A204.1 (cell line): ENCODE data around the gene MGST3.
"Not testable (repeated sequence)": the region's sequence is repeated elsewhere in the genome, so short reads cannot be mapped to it uniquely, and the experiment has no call there.

Source experiments
- FAIRE-seq: peaks from 2 replicates; lab custom pipeline; 2012; peaks lifted over from hg19 to GRCh38; lab: Jason Lieb, UNC

Gene MGST3

DNA sequence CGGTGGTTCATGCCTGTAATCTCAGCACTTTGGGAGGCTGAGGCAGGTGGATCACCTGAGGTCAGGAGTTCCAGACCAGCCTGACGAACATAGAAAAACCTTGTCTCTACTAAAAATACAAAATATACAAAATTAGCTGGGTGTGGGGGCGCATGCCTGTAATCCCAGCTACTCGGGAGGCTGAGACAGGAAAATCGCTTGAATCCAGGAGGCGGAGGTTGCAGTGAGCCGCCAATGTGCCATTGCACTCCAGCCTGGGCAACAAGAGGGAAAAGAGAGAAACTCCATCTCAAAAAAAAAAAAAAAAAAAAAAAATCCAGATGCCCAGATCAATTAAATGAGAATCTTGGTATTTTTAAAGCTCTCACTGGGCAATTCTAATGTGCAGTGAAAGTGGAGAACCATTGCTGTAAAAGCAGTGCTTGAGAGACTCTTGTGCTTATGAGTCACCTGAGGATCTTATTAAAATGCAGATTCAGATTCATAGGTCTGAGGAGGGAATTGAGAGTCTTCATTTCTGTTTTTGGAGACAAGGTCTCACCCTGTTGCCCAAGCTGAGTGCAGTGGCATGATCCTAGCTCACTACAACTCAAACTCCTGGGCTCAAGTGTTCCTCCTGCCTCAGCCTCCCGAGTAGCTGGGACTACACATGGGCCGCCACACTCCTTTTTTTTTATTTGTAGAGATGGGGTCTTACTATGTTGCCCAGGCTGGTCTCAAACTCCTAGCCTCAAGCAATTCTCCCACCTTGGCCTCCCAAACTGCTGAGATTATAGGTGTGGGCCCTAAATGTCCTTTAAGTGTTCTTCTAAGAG is 27.9 kb downstream of the MGST3 start:
- not testable (repeated sequence) for FAIRE-seq

DNA sequence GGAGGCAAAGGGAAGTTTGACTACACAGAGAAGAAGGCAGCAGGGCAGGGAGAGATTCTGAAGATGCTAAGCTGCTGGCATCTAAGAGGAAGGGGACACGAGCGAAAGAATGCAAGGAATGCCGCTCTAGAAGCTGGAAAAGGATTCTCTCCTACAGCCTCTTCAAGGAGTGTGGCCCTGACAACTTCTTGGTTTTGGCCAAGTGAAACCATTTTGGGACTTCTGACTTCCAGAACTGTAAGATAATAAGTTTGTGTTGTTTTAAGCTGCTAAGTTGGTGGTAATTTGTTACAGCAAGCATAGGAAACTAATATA is 28.5 kb downstream of the MGST3 start:
- no peak for FAIRE-seq

DNA sequence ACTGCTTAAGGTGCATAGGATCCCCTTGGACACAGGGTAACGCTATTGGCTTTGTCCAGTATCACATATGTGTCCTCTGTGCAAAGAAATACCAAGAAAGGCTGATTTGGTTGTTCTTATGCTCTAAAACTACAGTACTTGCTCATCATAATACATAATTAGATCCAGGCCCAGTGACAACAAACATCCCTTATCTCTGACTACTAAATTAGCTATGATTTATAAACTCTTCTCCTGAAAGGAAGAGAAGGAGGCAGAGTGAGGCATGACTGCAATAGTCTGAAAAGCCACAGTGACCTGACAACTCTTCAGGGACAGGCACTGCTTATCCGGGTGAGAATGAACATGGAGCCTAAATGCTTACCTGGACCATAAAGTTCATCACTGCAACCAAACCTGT is 30.7 kb downstream of the MGST3 start:
- no peak for FAIRE-seq

DNA sequence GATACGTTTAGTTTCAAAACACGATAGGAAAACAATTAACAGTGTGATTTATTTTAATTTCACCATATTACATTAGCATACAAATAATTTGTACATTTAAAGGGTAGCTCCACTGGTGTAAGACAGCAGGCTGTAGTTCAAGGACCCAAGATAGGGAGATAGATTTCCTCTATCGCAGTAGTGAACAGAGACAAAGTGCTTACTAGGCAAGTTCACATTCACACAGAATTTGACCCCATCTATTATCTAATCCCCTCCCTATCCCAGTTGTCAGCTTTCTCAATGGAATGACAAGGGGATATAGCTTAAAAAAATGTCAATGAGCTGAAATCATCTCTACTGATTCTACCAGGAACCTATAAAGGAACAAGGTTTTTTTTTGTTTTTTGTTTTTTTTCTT is 31.2 kb downstream of the MGST3 start:
- no peak for FAIRE-seq

DNA sequence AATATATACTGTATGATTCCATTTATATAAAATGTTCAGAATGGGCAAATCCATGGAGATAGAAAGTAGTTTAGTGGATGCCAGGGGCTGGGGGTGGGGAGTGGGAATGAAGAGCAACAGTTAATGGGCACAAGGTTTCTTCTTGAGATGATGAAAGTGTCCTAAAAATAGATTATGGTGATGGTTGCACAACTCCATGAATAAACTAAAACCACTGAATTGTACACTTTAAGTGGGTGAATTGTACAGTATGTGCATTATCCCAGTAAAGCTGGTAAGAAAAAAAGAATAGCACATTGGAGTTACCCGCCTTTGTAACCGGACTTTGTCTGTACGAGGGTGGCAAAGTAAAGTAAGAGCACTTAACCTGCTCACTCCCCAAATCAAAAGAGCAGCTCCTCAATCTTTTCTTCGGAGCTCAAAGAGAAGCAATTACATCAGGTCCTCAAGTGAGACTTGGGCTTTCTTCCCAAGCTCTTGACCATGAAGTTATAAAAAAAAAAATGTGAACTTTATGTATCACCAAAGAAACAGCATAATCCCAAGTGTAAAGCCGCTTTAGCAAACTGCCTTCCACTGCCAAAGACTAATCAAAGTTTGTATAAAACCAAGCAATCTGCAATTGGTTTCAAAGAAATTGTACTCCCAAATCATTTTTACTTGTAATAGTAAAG is 35.3 kb downstream of the MGST3 start:
- no peak for FAIRE-seq

DNA sequence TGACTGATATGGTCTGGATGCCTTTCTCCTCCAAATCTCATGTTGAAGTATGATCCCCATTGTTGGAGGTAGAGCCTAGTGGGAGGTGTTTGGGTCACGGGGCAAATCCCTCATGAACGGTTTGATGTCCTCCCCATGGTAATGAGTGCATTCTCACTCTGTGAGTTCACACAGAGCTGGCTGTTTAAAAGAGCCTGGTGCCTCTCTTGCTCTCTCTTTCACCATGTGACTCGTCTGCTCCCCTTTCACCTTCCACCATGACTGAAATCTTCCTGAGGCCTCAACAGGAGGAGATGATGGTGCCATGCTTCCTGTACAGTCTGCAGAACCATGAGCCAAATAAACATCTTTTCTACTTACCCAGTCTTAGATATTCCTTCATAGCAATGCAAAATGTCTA is 37.1 kb downstream of the MGST3 start:
- FAIRE-seq = no peak

DNA sequence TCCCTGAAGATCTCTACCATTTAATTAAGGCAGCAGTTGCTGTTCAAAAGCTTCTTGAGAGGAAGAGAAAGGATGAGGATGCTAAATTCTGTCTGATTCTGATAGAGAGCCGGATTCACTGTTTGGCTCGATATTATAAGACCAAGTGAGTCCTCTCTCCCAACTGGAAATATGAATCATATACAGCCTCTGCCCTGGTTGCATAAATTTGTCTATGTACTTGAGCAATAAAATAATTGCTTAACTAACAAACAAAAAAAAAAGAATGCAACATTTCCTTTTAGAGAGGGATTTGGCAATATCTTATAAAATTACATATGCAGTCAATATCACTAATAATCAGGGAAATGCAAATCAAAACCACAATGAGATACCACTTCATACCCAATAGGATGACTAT is 40.5 kb downstream of the MGST3 start:
- FAIRE-seq = no peak

DNA sequence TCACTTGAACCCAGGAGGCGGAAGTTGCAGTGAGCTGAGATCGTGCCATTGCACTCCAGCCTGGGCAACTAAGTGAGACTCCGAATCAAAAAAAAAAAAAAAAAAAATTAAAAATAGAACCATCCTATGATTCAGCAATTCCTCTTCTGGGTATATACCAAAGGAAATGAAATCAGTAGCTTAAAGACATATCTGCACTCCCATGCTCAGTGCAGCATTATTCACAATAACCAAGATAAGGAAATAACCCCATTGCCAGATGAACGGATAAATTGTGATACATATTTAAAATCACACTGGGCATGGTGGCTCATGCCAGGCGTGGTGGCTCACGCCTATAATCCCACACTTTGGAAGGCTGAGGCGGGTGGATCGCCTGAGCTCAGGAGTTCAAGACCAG is 43.6 kb downstream of the MGST3 start:
- FAIRE-seq = no peak

DNA sequence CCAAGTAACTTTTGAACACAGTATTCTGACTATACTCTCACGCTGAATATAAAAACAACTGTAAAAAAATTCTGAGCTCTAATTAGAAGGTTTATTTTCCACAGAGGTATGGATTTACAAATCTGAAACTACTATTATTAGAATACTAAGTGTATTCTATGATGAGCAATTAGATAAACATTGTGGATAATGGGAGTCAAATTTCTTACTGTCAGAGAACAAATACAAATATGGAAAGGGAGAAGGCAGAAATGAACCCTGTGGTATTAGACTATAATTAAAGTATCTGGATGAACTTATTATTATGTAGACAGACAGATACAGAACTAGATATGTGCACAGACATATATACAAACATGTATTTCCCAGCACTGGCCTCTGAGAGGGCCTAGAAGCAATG is 44.8 kb downstream of the MGST3 start:
- FAIRE-seq = no peak

DNA sequence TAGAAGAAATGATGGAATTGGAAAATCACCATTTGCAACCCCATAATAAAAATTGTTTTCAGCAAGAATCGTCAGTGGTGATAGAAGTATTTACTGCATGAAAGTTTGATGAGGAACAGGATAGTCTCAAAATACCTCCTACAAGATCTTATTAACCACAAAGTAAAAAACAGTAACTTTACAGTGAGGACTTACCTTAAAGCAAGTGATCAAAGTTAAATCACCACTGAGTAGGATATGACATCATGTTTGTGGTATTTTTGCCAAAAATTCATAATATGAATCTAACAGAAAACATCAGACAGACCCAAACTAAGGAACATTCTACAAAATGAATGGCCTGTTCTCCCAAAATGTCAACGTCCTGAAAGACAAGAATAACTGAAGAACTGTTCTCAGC is 47.5 kb downstream of the MGST3 start:
- FAIRE-seq = no peak

DNA sequence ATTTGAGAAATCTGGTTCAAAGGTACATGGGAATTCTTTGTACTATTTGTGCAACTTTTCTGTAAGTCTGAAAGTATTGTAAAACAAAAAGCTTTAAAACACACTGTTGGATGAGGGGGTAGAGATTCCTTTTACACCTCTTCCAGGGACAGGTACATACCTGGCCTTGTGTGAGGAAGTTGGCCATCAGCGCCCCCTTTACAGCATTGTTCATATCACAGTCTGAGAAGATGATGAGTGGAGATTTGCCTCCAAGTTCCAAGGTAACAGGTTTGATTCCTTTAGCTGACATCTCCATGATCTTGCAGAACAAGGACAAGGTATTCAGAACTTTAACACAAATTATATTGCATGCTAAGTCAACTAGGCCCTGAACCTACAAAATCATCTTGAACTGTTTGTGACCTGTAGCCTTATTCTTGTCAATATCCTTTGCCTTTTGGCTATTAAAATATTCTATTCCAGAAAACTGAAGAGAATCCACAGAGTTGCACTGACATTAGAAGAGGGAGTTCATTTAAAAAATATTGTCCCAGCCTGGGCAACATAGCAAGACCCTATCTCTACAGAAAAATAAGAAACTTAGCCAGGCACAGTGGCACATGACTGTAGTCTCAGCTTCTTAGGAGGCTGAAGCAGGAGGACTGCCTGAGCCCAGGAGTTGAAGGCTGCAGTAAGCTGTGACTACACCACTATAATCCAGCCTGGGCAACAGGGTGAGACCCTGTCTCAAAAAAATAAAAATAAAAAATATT is 48.4 kb downstream of the MGST3 start:
- FAIRE-seq = no peak

DNA sequence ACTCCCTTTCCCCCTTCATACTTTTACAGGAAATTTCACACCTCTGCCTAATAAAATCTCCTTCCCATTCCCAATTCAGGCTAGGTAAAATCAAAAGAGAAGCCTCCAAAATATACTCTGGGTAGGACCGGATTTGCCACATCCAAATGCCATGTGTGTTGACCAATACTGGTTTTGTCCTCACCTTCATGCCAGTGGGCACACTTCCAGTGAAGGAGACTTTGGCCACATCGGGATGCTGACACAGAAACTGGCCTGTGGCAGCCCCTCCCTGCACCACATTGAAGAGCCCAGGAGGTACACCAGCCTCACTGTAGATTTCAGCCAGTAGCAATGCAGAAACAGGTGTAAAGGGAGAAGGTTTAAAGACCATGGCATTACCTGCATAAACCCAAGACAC is 49.3 kb downstream of the MGST3 start:
- no peak for FAIRE-seq

DNA sequence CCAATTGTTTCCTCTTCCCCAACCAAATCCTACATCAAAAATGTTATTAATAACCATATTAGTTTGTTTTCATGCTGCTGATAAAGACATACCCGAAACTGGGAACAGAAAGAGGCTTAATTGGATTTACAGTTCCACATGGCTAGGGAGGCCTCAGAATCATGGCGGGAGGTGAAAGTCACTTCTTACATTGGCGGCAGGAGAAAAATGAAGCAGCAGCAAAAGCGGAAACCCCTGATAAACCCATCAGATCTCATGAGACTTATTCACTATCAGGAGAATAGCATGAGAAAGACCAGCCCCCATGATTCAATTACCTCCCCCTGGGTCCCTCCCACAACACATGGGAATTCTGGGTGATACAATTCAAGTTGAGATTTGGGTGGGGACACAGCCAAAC is 49.7 kb downstream of the MGST3 start:
- not testable (repeated sequence) for FAIRE-seq

DNA sequence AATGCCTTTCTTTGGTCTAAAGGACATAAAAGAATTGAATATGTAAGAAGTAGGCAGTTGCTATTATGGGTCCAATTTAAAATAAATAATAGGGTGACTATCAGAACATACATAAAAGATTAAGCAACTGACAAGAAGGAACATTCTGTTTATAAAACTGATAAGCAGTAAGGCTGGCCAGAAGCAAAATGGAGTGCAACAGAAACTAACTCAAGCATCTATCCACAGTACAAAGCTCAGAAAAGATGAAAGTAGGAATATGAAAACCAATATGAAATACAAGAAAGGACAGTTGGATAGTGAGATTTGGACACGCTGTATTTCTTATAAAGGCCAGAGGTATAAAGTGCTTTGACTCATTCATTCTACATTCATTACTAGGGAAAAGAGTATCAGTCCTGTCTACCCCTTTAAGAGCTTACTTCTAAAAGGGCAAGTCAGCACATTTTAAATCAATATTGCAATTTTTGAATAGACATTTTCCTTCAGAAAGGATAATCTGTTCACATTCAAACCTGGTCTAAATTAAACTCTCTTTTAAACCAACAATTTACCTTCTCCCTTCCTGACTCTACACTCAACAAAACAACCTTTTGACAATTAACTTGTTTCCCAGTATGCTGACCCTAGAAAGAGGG is 52.9 kb downstream of the MGST3 start:
- FAIRE-seq = no peak

DNA sequence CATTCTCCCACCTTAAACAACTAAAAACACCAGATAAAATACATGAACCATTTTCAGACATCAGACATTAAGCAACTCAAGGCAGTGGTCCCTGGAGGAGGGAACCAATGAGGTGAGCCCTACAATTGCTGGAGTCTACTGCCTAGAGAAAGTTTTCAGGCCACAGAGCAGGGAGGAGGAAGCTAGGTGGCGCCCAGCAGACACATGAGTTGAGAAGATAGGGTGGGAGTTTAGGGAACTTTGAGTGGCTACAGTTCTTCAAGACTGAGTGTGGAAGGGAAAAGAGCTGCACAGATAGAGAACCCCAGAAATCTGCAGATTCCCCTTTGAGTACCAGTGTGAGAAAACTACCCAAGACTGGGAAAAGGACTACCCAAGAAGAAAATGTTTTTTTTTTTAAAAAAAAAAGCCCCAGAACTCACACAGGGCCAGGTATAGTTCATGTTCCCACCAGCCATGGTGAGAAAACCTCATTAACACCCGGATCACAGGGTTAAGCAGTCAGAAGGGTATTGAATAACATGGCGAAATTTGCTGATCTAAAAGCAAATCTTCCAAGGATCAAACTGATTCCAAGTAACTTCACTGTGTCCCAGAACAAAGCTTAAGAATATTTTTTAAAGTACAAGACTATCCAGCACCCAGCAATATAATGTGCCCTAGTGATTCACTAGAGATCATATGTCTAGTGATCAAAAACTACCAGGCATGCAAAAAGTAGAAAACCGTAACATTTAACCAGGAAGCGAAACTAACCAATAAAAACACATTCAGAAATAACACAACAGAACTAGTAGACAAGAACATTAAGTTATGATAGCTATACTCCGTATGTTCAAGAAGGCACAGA is 55.3 kb downstream of the MGST3 start:
- FAIRE-seq = no peak

DNA sequence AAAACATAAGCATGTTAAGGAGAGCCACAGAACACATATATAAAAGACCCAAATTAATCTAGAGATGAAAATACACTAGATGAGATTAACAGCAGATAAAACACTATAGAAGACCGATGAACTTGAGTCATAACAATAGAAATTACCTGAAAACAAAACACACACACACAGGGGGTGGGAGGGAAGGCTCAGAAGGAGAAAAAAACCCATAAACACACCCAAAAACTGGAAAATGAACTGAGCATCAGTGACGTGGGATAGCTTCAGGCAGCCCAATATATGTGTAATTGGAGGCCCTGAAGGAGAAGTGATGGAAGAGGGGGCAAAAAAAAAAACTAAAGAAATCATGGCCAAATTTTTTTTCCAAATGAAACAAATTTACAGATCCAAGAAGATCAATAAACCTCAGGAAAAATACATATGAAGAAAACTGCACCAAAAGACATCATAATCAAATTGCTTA is 56.0 kb downstream of the MGST3 start:
- no peak for FAIRE-seq

DNA sequence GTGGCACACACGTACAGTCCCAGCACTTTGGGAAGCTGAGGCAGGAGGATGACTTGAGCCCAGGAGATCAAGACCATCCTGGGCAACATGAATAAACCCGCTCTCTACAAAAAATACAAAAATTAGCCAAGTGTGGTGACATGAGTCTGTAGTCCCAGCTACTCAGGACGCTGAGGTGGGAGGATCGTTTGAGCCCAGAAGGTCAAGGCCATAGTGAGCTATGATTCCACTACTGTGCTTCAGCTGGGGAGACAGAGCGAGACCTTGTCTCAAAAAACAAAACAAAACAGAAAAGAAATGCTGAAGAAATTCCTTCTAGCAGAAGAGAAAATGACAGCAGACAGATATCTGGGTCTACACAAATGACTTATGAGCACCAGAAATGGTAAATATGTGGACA is 57.0 kb downstream of the MGST3 start:
- no peak for FAIRE-seq

DNA sequence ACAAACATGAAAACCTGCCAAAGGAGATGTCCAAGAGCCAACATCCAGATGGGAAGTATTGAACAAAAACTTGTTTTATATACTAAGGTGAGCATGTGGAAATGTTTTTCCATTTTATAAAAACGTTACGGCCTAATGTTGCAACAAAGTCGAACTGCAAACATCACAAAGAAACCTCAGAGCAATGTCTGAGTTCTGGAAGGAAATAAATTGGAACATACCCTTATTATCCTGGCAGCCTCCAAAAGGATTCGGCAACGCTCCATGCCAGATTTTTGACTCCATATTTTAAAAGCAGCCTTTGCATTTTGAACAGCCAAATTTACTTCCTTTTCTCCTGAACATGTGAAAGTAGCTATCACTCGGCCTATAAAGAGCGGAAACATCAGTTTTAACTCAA is 64.0 kb downstream of the MGST3 start:
- FAIRE-seq = no peak

DNA sequence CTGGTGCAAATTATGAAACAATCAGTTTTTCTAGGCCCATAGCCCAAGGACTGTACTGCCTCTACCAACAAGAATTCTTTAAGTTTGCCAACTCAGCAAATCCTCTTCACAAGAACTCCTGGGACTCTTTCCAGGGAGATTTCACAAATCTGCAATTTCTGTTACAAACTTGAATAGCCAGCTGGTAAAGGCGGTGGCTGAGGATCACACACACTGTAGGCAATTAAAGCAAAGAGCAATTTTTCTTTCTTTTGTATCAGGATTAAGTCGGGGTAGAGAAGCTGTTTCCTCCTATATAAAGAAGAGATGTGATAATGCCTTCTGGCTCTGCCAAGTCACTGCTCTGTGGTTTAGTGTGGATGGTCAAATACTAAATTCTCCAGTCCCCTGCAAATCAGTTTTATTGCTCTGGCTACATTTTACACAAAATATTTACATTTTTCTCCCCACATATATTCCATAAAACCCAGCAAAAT is 65.6 kb downstream of the MGST3 start:
- no peak for FAIRE-seq

DNA sequence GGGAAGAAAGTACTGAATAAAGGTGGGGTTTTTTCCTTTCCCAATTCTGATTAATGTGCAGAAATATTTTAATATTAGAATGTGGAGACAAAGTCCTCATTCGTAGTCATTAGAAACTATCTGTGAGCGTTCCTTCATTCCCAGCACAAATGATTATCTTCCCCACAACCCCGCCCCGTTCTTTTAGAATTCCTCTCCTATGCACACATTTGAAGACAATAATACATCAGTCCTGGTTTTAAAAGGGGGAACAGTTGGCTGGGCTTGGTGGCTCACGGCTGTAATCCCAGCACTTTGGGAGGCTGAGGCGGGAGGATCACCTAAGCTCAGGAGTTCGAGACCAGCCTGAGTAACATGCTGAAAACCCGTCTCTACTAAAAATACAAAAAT is 66.5 kb downstream of the MGST3 start:
- no peak for FAIRE-seq

DNA sequence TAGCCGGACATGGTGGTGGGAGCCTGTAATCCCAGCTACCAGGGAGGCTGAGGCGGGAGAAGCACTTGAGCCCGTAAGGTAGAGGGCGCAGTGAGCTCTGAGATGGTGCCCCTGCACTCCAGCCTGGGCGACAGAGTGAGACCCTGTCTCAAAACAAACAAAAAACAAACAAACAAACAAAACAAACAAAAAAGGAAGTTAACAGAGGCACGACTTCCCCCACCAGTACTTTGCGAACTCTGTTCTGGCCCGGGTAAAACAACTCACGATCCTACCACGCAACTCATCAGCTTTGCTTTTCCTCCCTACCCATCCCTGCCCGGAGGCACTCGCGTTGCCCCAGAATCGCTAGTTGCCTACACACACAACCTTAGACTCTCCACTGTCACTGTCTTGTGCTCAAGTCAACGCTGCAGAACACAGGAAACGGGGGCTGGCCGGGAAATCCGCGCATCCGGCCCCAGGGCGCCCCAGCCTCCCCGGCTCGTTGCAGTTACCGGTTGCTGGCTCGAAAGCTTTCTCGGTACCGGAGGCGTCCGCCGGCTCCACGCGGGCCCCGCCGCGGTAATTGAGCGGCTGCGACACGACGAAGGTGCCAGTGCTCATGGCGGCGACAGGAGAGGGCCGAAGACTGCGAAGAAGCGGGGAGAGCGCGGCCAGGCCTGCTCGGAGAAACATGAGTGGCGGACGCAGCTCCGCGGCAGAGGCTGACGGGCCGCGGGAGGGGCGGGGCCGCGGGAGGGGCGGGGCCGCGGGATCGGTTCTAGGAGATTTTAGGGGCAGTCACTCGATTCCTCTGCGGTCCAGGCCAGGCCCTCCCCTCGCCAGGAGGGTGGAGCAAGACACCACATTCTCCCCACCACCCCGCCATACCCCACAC is 67.1 kb downstream of the MGST3 start, which contains the start of gene ALDH9A1:
Gene ALDH9A1 (minus strand): TSS at position 682 of the 880 bp plus-strand sequence. CDS start 4 bp downstream, at position 678.
- no peak for FAIRE-seq
